Adrenal gland (tissue), 12 donors: ENCODE results near the gene CYB561D2. TPM values are rescaled to one million over a fixed set of nuclear protein-coding genes. Genes with fewer than 3 reads are reported as not detected.

Source experiments
- DNase-seq, 7 donors: peaks; one replicate each; pipeline ENCODE4 v3.0.0-alpha.2; 2019 to 2020
- H3K27ac ChIP-seq, 5 donors: fragments of 200-600 bp; sonication (generic) in 4 of 5; 1 replicate in 3 of 5; 2 replicates in 2 of 5; pipeline versions ENCODE4 v1.5.1 to v1.8.0; 2016 to 2020; ENCODE audit warnings: mild to moderate bottlenecking in 1 of 5
- H3K27me3 ChIP-seq: fragments of 200-600 bp; 2 replicates; pipeline ENCODE4 v1.8.0; 2021
- H3K36me3 ChIP-seq, 2 donors: fragments of 200-600 bp; replicated peaks in 1 of 2; 1 replicate in 1 of 2; 2 replicates in 1 of 2; pipeline versions ENCODE4 v1.5.1 to v1.8.0; 2018 to 2022
- H3K4me1 ChIP-seq, 2 donors: fragments of 200-600 bp; replicated peaks in 1 of 2; 1 replicate in 1 of 2; 2 replicates in 1 of 2; pipeline versions ENCODE4 v1.5.1 to v1.8.0; 2018 to 2021
- H3K4me3 ChIP-seq, 4 donors: fragments of 200-600 bp; sonication (generic) in 3 of 4; one replicate each; pipeline ENCODE4 v1.5.1; 2016 to 2018
- H3K9me3 ChIP-seq, 3 donors: fragments of 200-600 bp; sonication (generic) in 1 of 3; replicated peaks in 1 of 3; 1 replicate in 2 of 3; 2 replicates in 1 of 3; pipeline versions ENCODE4 v1.5.1 to v1.8.0; 2016 to 2021
- CTCF ChIP-seq, 6 experiments: fragments of 450-650 bp in 4 of 6; fragments of 200-600 bp in 2 of 6; sonication (generic) in 1 of 6; IDR thresholded peaks; 1 replicate in 5 of 6; 2 replicates in 1 of 6; pipeline versions ENCODE4 v1.5.1 to v1.8.0; 2016 to 2021; ENCODE audit warnings: antibody characterized with exemption in 6 of 6, mild to moderate bottlenecking in 2 of 6, moderate library complexity in 1 of 6
- POLR2A ChIP-seq, 2 donors: fragments of 450-650 bp; IDR thresholded peaks; one replicate each; pipeline ENCODE4 v1.6.1; 2017; ENCODE audit warnings: antibody characterized with exemption in 2 of 2, mild to moderate bottlenecking in 2 of 2, moderate library complexity in 1 of 2
- WGBS, 4 donors: extraction: QIAGEN DNeasy Blood & Tissue Kit in 2 of 4; methylation state at CpG; one replicate each; pipeline versions ENCODE4 v1.1.5 to v1.1.7; 2013 to 2017; 5-methylcytosine and 5-hydroxymethylcytosine counted together
- intact Hi-C, 2 donors: fragments of 100-400 bp; cut with DNase I; formaldehyde crosslinking; loops; one replicate each; pipeline versions ENCODE4 v1.14.1 to v1.15.0; 2022 to 2023
- polyA plus RNA-seq, 3 donors: library from polyadenylated mRNA; stranded (reverse); fragments of 200-250 nt in 2 of 3; fragments of 350-450 nt in 1 of 3; fragmentation: Illumina TruSeq in 1 of 3; extraction: RNeasy Lipid Tissue Mini Kit (QIAGEN cat#74804) in 1 of 3; gene quantifications; one replicate each; pipeline ENCODE4 v1.2.3, GENCODE V29; 2013 to 2014
- total RNA-seq, 9 donors: library from RNA; depleted of rRNA in 4 of 9; stranded (reverse); fragments of >200 nt in 4 of 9; fragments of 120-200 nt in 1 of 9; fragmentation: NEBNext Ultra II Directional in 1 of 9; extraction: Animal tissue kit (Norgen Biotek cat#: 25700) in 1 of 9; gene quantifications; one replicate each; pipeline versions ENCODE4 v1.1.0 to v1.2.4, GENCODE V29; 2013 to 2023
- donor health status: healthy with polysubstance abuse.
- donor health status: Bipolar disorder and iron deficiency.
- donor health status: DM: yes; HTN: yes; CAD: no.
- donor health status: DM: no; HTN: no; CAD: no.
- donor health status: DM: no; HTN: no; CAD: no.
- donor health status: DM: yes; HTN: yes; CAD: no.

Gene CYB561D2
- total and polyA plus RNA-seq, 12 donors, result 13.7 to 39.9 (median 27.1) TPM

GRCh38 chr3:50323092-50323600 lies 27.5 kb upstream of the CYB561D2 start:
- Histone ChIP-seq H3K4me3 (no peak overlapping the region), H3K9me3 (no peaks in the 10 kb centered on the region), H3K27ac (peak overlapping the region; percentile 35 to 98 (median 94)), H3K36me3 (peaks cover 0 to 28% of the 10 kb centered on the region in 2 donors), H3K4me1 (peaks cover 39 to 67% of the 10 kb centered on the region in 2 donors), H3K27me3 (no peaks in the 10 kb centered on the region)
- DNase-seq, result peak; percentile 48 to 86 (median 67)
- intact Hi-C loops, result loop anchor here in 1 of 2 donors (5.0 kb wide), 1 partner anchor 51 kb away; no protein-coding TSS in a partner anchor
- WGBS, 4 donors, result 24 to 40% (median 36%) methylated on average over 3 to 4 of the region's 4 CpGs
- TF ChIP-seq CTCF (IDR thresholded peaks at IDR 0.05) (no peak), POLR2A (IDR thresholded peaks at IDR 0.05) (no peak)

GRCh38 chr3:50323614-50324199 lies 27.0 kb upstream of the CYB561D2 start:
- H3K27me3 ChIP-seq, result no peaks in the 10 kb centered on the region
- intact Hi-C loops, result loop anchor here in 1 of 2 donors (5.0 kb wide), 1 partner anchor 51 kb away; no protein-coding TSS in a partner anchor
- H3K4me3 ChIP-seq, result no peak overlapping the region
- TF ChIP-seq POLR2A (IDR thresholded peaks at IDR 0.05) (no peak), CTCF (IDR thresholded peaks at IDR 0.05) (peak in 2 of 6 experiments; percentile 11 to 31)
- peaks cover 33 to 66% of the 10 kb centered on the region in 2 donors for H3K4me1 ChIP-seq
- peak in 6 of 7 donors; percentile 46 to 80 (median 62) for DNase-seq
- H3K9me3 ChIP-seq, result no peaks in the 10 kb centered on the region
- peaks cover 0 to 22% of the 10 kb centered on the region in 2 donors for H3K36me3 ChIP-seq
- 33 to 64% (median 51%) methylated on average over 1 to 5 of the region's 5 CpGs for WGBS, 4 donors
- H3K27ac ChIP-seq, result peak overlapping the region; percentile 14 to 98 (median 94)

GRCh38 chr3:50324351-50325112 lies 26.1 kb upstream of the CYB561D2 start:
- DNase-seq, result peak; percentile 64 to 89 (median 78)
- Histone ChIP-seq H3K9me3 (no peaks in the 10 kb centered on the region), H3K4me1 (peaks cover 29 to 60% of the 10 kb centered on the region in 2 donors), H3K27ac (peak overlapping the region; percentile 14 to 98 (median 94)), H3K27me3 (no peaks in the 10 kb centered on the region), H3K4me3 (no peak overlapping the region), H3K36me3 (peaks cover 0 to 21% of the 10 kb centered on the region in 2 donors)
- TF ChIP-seq CTCF (IDR thresholded peaks at IDR 0.05) (peak; percentile 77 to 93 (median 85)), POLR2A (IDR thresholded peaks at IDR 0.05) (no peak)
- intact Hi-C loops, result loop anchor here in 1 of 2 donors (5.0 kb wide), 1 partner anchor 52 kb away; no protein-coding TSS in a partner anchor
- 8 to 45% (median 37%) methylated on average over 1 to 4 of the region's 4 CpGs for WGBS, 4 donors

- Histone ChIP-seq H3K27me3 (no peaks in the 10 kb centered on the region), H3K4me3 (no peak overlapping the region), H3K27ac (peak overlapping the region in 1 of 5 donors; percentile 98), H3K4me1 (peaks cover 26 to 54% of the 10 kb centered on the region in 2 donors), H3K9me3 (no peaks in the 10 kb centered on the region), H3K36me3 (peaks cover 0 to 22% of the 10 kb centered on the region in 2 donors)
- no peak for TF ChIP-seq CTCF (IDR thresholded peaks at IDR 0.05)
- TF ChIP-seq POLR2A (IDR thresholded peaks at IDR 0.05), result no peak
- WGBS, 4 donors, result 63 to 83% (median 70%) methylated on average over 2 of the region's 2 CpGs
- intact Hi-C loops, result no loop called here
- no peak for DNase-seq
Observed at GRCh38 chr3:50325113-50325480, 25.6 kb upstream of the CYB561D2 start.
